ENCODE measurements around the gene PTPRA.

DNA sequence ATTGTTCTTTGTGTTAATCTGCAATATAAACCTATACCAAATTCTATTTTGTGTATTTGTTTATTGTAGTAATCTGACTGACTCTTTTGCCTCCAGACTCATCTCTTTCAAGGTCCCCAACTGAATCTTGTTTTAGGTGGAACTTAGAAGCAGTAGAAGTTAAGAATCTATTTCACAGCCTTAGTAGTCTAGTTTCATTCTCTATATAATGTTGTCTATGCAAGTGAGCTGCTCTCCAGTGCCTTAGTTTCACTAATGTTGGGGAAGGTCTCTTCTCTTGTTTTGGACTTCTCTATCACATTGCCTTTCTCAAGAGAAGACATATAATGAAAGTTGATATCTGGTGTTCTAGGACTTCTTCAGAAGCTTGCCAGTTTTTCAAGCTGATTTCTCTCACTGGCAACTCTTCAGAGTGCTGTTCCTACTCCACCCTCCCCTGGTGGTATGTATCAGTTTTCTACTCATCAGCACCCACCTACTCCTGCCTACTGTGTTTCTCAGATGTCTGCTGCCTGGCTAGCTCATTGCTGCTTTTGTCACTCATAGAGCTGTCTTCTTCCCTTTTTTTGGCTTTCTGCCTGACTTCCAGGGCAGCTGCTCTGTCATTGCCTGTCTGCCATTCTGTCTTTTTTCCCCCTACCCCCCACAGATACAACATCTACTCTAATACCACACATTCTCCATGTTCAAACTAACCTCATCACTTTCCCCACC lies 82.1 kb downstream of the PTPRA start:
- TF ChIP-seq, protein P1, sequence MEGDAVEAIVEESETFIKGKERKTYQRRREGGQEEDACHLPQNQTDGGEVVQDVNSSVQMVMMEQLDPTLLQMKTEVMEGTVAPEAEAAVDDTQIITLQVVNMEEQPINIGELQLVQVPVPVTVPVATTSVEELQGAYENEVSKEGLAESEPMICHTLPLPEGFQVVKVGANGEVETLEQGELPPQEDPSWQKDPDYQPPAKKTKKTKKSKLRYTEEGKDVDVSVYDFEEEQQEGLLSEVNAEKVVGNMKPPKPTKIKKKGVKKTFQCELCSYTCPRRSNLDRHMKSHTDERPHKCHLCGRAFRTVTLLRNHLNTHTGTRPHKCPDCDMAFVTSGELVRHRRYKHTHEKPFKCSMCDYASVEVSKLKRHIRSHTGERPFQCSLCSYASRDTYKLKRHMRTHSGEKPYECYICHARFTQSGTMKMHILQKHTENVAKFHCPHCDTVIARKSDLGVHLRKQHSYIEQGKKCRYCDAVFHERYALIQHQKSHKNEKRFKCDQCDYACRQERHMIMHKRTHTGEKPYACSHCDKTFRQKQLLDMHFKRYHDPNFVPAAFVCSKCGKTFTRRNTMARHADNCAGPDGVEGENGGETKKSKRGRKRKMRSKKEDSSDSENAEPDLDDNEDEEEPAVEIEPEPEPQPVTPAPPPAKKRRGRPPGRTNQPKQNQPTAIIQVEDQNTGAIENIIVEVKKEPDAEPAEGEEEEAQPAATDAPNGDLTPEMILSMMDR (IDR thresholded peaks at IDR 0.05): no peak
- TF ChIP-seq POLR2A (IDR thresholded peaks at IDR 0.05) (no peak), POLR2AphosphoS5 (IDR thresholded peaks at IDR 0.05) (no peak), EP300 (IDR thresholded peaks at IDR 0.05) (no peak)
